CD4-positive, alpha-beta T cell treated with Interferon alpha-2 for 1 hour (primary cell): ENCODE data around the gene TRAPPC8.
"Not testable (repeated sequence)": the region's sequence is repeated elsewhere in the genome, so short reads cannot be mapped to it uniquely, and the experiment has no call there.

Source experiments
- DNase-seq, 2 donors: peaks; one replicate each; pipeline ENCODE4 v3.0.0-alpha.2; 2020 to 2022

The TRAPPC8 gene

DNA sequence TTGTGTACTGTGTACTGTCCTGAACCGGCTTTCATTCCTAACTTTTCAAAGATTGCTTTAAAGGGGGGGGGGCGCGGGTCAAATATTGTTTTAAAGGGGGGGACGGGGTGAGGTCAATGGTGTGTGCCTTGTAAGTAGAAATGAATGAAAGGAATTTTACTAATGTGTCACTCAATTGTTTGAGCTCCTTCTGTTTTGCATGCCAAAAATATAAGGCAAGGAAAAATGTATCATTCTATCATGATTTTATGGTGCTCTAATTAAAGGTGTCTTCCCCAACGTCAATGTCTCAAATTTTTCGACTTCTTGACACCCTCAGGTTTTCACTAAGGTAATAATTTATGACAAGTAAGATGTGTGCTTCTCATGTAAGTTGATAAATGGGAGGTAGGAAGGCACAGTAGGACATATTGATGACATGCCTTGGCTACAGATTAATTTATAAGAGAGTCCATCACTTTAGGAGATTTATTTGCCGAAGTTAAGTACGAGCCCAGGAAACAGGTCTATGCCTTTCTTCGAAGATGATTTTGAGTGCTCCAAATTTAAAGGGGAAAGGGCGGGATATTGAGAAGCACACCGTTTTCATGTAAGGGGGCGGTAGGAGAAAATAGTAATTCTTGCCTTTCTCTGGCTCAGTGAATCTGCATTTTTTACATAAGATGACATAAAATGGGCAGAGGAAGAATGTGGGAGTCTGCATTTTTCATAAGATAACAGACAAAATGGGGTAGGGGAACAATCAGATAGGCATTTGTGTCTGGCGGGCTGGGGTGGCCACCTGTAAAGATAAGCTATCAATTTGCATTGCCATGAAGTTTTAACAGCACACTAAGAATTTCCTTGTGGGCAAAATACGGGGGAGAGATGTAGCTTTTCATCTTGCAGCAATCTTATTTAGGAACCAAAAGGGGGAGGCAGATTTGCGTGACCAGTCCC is 1.2 kb upstream of the TRAPPC8 start:
- DNase-seq, result peak in 1 of 2 donors; percentile 7

DNA sequence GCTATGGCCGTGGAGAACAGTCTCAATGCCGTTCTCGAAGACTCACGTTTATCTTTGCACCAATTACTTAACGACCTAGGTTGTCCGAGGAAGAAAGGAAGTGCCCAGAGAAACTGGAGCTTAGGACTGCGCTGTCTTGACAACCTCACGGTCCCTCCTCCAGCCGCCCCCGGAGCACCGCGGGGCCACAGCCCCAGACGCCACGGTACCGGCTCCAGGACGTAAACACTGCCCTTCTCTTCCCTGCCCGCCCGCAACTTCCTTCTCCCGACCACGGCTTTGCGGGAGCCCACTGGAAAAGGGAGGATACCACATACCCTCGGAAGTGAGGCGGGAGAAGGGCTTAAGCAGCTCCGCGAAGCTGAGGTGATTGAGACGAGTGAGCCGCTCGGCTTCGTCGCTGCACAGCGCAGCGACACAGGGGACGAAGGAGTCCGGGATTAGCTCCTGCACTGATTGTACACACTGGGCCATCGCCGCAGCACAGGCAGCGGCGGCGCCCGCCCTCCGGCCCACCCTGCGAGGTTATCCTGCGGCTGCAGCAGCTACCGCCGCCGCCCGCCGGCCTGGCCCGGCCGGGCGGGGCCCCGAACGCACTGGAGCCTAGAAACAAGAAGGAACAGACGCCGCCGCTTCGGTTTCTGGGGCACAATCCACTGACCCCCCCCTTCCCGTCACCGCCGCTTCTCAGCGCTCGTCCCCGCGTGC is 483 bp downstream of the TRAPPC8 start:
- DNase-seq, result no peak

- DNase-seq, result no peak
Measured at GRCh38 chr18:31941010-31941809, 1.7 kb downstream of the TRAPPC8 start.

DNA sequence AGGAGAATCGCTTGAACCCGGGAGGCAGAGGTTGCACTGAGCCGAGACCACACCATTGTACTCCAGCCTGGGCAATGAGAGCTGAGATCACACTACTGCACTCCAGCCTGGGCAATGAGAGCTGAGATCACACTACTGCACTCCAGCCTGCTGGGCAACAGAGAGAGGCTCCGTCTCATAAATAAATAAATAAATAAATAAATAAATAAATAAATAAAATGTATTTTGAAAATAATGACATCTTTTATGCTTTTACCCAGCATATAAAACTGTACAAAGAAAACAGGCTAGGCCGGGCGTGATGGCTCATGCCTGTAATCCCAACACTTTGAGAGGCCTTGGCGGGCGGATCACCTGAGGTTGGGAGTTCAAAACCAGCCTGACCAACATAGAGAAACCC is 8.2 kb downstream of the TRAPPC8 start:
- DNase-seq, result not testable (repeated sequence)

GRCh38 chr18:31931886-31932240 is 11.1 kb downstream of the TRAPPC8 start:
- DNase-seq, result no peak

- DNase-seq, result no peak
Measured at GRCh38 chr18:31931163-31931885, 11.6 kb downstream of the TRAPPC8 start.

GRCh38 chr18:31929273-31929672 is 13.7 kb downstream of the TRAPPC8 start:
- no peak for DNase-seq

GRCh38 chr18:31926988-31927387 is 15.9 kb downstream of the TRAPPC8 start:
- DNase-seq, result not testable (repeated sequence)

DNA sequence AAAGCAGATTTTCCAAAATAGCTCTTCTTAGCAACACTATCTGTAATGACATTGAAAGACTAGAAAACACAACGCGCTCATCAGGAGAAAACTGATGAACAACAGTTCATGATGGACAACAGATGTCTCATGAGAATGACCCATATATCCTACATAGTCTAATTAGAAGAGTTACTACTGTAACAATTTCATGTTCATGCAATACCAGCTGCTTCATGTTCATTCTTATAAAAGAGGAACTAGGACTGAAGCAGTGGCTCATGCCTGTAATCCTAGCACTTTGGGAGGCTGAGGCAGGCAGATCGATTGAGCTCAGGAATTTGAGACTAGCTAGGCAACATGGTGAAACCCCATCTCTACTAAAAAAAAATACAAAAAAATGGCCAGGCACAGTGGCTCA is 22.7 kb downstream of the TRAPPC8 start:
- no peak for DNase-seq

DNA sequence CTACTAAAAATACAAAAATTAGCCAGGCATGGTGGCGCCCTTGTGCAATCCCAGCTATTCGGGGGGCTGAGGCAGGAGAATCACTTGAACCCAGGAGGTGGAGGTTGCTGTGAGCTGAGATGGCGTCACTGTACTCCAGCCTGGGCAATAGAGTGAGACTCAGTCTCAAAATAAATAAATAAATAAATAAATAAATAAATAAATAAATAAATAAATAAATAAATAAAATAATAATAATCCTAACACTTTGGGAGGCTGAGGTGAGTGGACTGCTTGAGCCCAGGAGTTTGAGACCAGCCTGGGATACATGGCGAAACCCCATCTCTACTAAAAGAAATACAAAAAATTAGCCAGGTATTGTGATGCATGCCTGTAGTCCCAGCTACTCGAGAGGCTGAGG is 23.6 kb downstream of the TRAPPC8 start:
- not testable (repeated sequence) for DNase-seq

DNA sequence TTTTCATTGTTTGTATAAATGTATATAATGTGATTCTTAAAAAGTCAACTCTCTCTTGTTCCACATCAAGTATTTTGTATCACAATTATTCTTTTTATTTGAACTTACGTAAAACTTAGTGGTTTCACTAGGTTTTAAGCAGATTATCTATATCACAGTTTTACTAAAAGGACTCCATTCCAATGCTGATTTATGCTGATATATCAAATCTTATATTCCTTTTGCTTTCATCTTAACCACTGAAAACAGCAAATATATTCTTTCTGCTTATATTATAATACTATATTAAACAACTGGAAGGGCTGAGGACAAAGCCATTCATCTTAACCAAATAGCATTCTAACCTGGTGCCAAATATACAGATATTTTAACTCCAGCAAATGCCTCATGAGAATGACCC is 24.2 kb downstream of the TRAPPC8 start:
- no peak for DNase-seq

GRCh38 chr18:31901063-31901462 is 41.9 kb downstream of the TRAPPC8 start:
- DNase-seq, result no peak

GRCh38 chr18:31899771-31900170 is 43.2 kb downstream of the TRAPPC8 start:
- DNase-seq, result not testable (repeated sequence)

GRCh38 chr18:31892936-31893335 is 50.0 kb downstream of the TRAPPC8 start:
- DNase-seq, result no peak

DNA sequence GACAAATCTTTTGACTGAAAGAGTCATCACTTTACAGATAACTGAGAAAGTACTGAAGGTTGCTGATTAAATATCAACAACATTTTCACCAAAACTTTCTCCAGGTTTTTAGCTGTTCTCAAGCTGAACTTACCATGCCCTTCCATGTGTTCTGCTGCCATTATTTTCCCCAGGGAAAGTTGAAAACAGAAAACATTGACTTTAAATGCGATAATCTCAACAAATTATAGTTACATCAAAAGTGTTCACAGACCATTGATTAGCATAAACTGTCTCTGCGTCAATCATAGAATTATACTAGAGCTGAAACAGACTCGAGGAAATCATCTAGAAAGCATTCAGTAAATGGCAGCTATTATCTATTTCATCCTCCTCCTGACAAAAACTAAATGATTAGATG is 51.4 kb downstream of the TRAPPC8 start:
- no peak for DNase-seq

GRCh38 chr18:31884020-31884419 is 58.9 kb downstream of the TRAPPC8 start:
- no peak for DNase-seq

DNA sequence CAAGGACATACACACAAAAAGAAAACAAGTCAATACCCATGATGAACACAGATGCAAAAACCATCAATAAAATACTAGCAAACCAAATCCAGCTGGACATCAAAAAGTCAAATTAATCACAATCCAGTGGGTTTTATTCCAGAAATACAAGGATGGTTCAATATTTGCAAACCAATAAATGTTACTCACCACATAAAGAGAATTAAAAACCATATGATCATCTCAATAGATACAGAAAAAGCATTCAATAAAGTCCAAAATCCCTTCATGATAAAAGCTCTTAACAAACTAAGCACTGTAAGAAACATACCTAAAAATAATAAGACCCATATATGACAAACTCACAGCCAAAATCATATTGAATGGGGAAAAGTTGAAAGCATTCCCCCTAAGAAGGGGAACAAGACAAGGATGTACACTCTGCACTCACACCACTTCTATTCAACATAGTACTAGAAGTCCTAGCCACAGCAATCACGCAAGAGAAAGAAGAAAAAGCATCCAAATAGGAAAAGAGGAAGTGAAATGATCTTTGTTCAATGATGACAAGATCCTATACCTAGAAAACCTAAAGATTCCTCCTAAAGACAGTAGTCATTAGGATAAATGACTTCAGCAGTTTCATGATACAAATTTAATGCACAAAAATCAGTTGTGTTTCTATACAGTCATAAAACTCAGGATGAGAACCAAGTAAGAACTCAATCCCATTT is 62.6 kb downstream of the TRAPPC8 start:
- no peak for DNase-seq

- DNase-seq, result no peak
Measured at GRCh38 chr18:31878358-31878757, 64.6 kb downstream of the TRAPPC8 start.

GRCh38 chr18:31877900-31878299 is 65.0 kb downstream of the TRAPPC8 start:
- DNase-seq, result no peak

GRCh38 chr18:31876707-31877106 is 66.2 kb downstream of the TRAPPC8 start:
- DNase-seq, result no peak

DNA sequence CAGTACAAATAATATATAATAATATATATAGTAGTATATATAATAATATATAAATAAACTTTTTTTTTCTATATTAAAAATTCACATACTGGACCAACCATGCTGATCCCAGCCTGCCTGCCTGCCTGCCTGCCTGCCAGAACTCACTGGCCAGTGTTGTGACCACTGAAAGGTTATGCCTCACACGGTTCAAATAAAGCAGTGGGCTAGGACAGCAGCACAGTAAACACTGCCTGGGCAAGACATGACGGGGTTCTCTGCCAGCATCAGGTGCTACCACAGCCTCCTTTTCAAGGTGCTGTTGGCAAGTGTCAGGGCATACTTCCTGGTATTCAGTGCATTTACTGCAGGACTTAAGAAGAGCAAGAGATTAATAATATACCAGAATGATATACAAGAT is 67.6 kb downstream of the TRAPPC8 start:
- DNase-seq, result no peak

DNA sequence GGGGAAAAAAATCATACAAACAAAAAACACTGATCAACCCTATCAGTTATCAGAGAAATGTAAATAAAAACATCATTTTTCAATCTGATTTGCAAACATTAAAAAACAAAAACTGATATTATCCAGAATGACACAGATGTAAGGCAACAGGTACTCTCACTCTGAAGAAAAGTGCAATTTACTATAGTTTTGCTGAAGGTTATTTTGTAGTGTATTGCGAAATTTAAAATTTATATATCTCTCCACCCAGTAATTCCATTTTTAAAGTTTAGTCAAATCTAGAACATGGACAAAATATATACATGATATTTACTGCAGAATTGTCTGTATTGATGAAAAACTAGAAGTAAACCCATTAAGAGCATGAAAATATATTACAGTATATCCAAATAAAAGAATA is 79.8 kb downstream of the TRAPPC8 start:
- no peak for DNase-seq
